Raji (cell line): ENCODE measurements around the gene OR6K3.

ENCODE experiments used
- POLR2A ChIP-seq: IDR thresholded peaks from 2 replicates; pipeline ENCODE4 v1.6.1; 2011; ENCODE audit warnings: low read depth, low read length, control low read depth; ENCODE audit not compliant: insufficient read depth

Gene OR6K3, protein sequence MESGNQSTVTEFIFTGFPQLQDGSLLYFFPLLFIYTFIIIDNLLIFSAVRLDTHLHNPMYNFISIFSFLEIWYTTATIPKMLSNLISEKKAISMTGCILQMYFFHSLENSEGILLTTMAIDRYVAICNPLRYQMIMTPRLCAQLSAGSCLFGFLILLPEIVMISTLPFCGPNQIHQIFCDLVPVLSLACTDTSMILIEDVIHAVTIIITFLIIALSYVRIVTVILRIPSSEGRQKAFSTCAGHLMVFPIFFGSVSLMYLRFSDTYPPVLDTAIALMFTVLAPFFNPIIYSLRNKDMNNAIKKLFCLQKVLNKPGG

DNA sequence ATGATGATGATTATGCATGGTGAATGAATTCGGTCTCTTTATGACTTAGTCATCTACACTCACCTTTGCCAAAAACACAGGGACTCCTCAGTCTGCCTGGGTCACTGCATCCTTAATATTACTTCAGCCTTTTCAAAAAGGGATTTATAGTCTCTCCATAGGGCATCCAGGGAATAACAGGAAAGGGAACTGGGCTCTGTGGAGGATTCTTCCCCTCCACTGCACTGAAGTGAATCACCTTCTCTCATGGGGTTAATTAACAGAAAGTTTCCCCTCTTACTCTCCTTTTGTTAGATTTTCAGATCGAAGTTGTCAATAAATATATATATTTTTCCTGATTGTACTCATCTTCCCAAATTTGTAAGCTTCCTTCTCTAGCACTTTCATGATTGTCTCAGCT lies at the start of gene OR6K3:
Gene OR6K3, minus strand, starts transcription at position 101 of the 400 bp plus-strand sequence. CDS start 2,605 bp downstream, outside the sequence.
- no peak for TF ChIP-seq POLR2A

DNA sequence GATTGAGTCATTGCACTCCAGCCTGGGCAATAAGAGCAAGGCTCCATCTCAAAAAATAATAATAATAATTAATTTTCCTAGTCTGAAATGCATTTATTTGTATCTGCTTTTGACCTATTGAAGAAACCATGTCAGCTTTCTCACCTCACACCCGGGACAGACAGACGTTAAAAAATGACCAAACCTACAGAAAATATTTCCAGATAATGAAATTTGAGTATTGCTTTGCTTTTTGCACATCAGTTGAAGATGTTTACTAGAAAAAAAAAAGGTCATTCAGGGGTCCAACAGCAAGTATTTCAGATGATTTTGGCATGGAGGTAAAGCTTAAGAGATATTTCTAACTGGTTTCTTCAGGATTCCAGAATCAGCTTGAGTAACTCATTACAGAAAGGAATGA lies 33.9 kb upstream of the OR6K3 start, which contains the start of gene OR6K6:
Gene OR6K6, plus strand, starts transcription at position 301 of the 400 bp plus-strand sequence. CDS start 168 bp downstream, outside the sequence.
- no peak for TF ChIP-seq POLR2A

DNA sequence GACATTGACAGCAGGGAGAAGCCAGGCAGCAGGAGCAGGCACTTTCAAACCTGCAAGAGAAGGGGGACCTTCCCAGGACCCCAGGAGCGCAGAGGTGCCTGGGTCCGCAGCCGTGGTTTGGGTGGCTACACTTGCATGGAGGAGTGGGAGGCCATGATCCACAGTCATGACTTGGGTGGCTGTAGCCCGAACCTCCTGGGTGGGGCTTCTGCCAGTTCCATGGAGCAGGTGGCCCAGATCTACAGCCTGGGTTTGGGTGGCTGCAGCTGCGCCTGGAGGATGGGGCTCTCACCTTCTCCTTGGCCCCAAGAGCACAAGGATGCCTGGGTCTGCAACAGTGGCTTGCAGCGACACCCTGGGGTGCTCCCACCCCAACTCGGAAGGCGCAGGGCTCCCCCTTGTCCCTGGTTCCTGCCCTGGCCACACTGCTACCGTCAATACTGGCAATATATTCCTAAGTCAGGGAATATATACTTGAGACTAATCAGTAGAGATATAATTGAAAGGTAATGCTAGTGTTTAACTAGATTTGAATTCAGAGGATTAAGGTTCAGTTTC lies 31.7 kb upstream of the OR6K3 start:
- no peak for TF ChIP-seq POLR2A

DNA sequence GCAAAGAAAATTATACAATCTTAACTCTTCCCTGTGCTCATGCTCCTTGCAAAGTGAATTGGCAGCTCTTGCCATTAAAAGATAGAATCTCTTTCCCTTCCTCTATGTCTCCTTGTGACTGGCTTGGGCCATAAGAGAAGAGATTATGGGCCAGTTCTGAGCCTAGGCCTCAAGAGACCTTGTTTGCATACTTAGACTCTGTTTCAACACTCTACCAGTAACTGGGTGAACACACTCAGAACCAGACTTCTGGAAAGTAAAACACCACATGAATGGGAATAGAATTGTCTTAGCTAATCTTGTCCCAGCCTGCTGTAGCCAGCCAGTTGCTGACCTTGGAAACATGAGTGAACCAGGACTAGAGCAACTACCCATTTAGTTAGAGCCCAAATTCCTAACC lies 15.3 kb upstream of the OR6K3 start:
- no peak for TF ChIP-seq POLR2A

DNA sequence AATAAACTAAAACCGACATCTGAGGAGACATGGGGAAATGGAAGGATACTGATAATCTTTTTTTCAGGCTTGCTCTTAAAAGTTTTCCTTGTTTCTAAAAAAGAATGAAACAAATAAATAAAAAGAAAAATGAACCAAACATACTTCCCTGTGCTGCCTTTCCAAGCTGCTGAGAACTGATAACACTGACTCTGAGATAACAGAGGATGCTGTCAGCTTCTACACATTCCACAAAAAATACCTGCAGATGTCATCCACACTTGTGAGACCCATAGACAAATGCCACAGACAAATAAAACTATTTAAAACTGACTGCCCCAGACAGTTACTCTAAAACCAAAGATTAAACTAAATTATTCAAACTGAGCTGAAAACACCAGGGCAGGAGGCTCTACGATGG lies 12.0 kb upstream of the OR6K3 start:
- no peak for TF ChIP-seq POLR2A

DNA sequence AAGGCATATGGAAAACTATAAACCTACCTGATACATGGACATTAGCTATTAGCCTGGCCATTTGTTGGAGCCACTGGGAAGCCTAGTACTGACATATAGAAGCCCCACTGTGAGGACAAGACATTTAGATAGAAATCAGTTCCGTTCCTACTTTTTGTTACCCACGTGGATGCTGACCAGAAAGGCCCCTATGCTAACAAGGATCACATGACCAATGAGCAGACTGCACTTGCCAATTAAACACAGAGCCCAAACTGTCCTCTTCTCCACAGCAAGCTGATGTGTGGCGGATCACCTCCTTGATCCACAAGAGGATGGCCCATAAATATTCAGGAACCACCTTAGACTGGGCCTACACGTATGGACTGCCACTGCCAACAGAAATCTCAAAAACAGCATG lies 11.2 kb upstream of the OR6K3 start:
- TF ChIP-seq POLR2A, result no peak

DNA sequence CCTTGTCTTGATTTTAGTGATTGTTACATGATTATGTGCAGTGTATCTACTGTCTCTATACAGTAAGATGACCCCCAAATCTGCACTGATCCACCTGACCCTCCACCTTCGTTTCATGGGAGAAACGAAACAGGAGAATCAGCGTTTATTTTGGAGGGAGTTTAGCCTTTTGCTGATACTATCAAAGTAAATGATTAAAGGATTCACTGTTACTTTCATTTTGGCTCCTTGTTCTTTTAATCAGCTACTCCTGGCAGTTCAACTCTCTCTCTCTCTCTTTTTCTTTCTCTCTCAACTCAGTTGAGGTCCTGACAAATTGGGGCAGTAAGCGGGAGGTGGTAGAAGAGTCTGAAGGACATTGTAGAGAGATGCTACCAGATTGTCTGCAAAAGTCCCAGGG lies 9.9 kb upstream of the OR6K3 start:
- no peak for TF ChIP-seq POLR2A

DNA sequence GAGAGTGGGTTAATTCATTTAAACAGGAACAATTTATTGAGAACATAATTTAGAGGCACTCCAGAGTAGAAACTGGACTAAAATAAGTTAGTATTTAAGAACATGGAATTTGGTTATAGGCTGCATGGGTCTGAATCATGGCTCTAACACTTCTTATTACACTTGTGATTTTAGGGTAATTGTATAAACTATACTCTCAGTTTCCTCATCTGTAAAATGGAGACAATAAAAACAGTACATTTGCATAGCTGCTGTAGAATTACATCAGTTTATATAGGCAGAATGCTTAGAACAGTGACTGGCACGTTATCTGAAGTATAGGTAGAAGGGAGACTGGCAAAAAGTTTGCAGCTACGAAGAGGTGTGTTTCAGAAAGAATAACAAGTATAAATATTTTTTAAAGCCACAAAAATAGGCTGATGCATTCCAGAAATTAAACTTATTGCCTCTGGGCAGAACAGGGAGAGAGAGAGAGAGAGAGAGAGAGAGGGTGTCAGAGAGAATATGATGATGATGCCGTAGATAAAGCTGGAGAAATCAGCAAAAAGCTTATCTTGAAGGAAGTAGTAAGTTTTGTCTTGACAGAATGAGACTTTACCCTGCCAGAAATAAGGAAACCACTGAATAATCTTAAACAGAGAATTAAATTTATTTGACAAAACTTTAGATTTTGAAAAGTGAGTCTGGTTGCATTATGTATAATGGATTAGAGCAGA lies 8.1 kb upstream of the OR6K3 start:
- TF ChIP-seq POLR2A, result no peak

DNA sequence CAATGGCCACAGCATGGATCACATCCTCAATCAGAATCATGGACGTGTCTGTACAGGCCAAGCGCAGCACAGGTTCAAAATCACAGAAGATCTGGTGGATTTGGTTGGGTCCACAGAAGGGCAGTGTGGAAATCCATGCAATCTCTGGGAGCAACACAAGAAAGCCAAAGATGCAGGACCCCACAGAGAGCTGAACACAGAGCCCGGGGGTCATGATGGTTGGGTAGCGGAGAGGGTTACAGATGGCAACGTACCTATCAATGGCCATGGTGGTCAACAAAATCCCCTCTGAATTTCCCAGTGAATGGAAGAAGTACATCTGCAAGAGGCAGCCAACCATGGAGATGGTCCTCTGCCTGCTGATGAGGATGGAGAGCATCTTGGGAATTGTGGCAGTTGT lies 3.9 kb upstream of the OR6K3 start:
- no peak for TF ChIP-seq POLR2A

DNA sequence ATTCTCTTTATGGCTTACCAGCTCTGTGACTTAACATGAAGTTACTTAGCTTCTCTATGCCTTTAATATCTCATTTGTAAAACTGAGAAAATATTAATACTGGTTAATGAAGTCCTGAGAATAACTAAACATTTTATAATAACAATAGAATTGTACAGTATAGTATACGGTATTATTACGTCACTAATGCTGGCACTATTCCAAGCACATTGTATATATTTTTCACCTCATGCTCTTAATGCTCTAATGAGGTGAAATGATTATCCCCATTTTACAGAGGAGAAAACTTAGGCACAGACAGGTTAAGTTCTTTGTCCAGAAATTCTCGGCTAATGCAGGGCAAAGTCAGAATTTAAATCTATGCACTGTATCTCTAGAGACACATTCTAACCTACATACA lies 856 bp downstream of the OR6K3 start:
- TF ChIP-seq POLR2A, result no peak

DNA sequence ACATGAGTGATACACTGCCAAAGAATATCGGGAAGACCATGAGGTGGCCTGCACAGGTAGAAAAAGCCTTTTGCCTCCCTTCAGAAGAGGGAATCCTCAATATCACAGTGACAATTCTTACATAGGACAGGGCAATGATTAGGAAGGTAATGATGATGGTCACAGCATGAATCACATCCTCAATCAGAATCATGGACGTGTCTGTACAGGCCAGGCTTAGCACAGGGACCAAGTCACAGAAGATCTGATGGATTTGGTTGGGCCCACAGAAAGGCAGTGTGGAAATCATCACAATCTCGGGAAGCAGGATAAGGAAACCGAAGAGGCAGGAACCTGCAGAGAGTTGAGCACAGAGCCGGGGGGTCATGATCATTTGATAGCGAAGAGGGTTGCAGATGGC lies 3.2 kb downstream of the OR6K3 start:
- TF ChIP-seq POLR2A, result no peak

DNA sequence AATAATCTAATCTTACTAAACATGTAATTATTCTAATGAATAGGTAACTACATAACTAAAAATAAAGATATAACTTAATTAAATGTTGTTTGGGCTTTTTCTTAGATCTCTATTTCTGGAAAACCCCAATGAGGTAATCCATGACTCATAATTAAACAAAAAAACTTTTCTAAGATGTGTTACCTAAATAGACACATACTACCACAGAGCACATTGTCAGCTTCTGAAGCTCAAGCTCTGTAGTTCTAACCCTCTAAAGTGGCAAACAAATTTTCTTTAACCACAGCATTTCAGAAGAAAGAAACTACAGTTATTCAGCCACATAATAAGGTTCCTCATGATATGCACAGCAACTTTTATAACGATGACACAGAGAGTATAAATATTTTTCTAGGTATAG lies 4.2 kb downstream of the OR6K3 start:
- TF ChIP-seq POLR2A, result no peak

DNA sequence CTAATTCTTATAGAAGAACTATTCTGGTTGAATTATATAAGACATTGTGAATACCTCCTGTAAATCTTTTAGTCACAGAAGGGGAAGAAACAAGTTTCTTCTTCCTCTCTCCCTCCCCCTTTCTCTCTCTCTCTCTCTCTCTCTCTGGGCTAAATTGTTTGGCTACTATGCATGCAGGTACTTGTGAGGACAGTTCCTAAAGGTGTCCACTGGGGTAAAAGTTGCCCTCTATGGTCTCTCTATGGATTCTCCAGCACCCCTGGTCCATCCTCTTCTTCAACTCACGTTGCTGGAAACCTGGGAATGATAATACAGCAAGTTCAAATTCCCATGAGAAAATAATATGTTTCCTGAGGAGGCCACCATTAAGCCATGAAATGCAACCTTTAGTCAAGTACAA lies 5.8 kb downstream of the OR6K3 start:
- no peak for TF ChIP-seq POLR2A

DNA sequence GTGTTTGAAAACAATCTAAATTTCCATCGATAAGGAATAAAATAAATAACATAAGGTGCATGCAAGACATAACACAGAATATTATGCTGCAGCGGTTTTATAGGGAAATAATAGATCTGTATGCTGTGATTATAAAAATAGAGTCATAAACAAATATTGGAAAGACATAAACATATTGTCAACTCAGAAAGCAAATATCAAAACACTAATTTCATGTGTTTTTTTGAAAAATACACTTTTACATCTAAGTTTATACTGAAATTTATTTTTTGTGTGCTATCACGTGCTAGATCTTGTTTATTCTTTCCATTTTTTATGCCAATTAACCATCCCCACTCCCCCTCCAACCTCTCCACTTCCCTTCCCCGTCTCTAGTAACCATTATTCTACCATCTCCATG lies 9.4 kb downstream of the OR6K3 start:
- TF ChIP-seq POLR2A, result no peak

DNA sequence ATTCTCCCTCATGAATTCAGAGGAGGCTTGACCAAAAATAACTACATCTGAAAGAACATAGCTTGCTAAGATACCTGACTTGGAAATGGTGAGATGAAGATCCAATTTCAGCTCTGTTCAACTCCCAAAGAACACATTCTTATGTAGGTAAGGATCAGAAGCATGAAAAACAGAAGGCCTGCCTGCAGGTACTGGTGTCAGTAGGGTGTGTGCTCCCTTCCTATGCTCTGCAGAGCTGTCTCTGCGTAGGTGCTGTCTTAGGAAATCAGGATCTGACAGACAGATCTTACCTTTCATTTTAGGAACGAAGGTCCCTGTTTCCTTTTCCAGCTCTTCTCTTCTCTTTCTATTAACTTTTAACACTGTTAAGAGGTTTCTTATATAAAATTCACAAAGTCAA lies 14.4 kb downstream of the OR6K3 start:
- TF ChIP-seq POLR2A, result no peak

DNA sequence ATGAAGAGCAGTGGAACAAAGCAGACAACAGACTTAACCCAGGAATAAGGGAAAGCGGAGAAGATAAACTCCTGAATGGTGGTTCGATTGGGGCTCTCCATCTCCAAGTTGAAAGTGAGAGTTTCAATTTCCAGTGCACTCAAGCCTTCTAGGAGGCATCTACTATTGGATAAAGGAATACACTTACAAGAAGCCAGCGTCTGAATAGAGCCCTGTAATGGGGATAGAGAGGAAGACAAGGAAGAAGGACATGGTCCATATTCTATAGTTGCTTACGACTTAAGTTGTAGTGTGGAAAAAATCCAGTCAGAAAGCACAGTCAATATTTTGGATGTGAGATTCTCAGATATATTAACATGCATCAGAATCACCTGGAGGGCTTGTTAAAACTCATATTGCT lies 20.0 kb downstream of the OR6K3 start, which contains the start of gene OR6K2:
Gene OR6K2, minus strand, starts transcription at position 101 of the 400 bp plus-strand sequence. Its CDS starts 0 bp downstream, at position 101.
- no peak for TF ChIP-seq POLR2A
